H1 (cell line): ENCODE measurements around the gene CYBB. TPM values are rescaled to one million over a fixed set of nuclear protein-coding genes. Genes with fewer than 3 reads are reported as not detected.

Source experiments
- CBX8 ChIP-seq: fragments of 300-800, 300-1000 bp; sonication (generic); IDR thresholded peaks from 2 replicates; pipeline ENCODE4 v1.7.1; 2016; ENCODE audit warnings: low read depth, low read length, borderline replicate concordance
- SIRT6 ChIP-seq: IDR thresholded peaks from one replicate; pipeline ENCODE4 v1.7.1; 2012; ENCODE audit warnings: low read length, inconsistent platforms
- SP1 ChIP-seq: IDR thresholded peaks from 2 replicates; pipeline ENCODE4 v1.6.1; 2011; ENCODE audit warnings: low read depth, low read length
- TEAD4 ChIP-seq: IDR thresholded peaks from 2 replicates; pipeline ENCODE4 v1.6.1; 2012; ENCODE audit warnings: low read depth, low read length, inconsistent platforms, mixed read lengths
- polyA plus RNA-seq, 7 experiments: library from polyadenylated mRNA; depleted of rRNA in 3 of 7; stranded (reverse) in 5 of 7; unstranded in 2 of 7; fragments of >200 nt in 5 of 7; fragments of 200-250 nt in 2 of 7; gene quantifications; 1 replicate in 5 of 7; 2 replicates in 1 of 7; 4 replicates in 1 of 7; pipeline versions ENCODE4 v1.2.1 to v1.2.3, GENCODE V29; 2011 to 2013; ENCODE audit warnings: missing spikeins in 2 of 7, mixed read lengths in 2 of 7
- total RNA-seq: library from RNA; stranded (reverse); fragmentation: NEBNext Ultra II Directional; extraction: Animal tissue kit (Norgen Biotek cat#: 25700); gene quantifications from 2 replicates; pipeline ENCODE4 v1.2.1, GENCODE V29; 2021

CYBB gene
- total and polyA plus RNA-seq, 2 of the 8 experiments (the other 6 are each of a cell fraction or from before 2014, with no cell fraction given) = 0.03 to 0.09 TPM

GRCh38 chrX:37787423-37787869, 7.6 kb downstream of the CYBB start (continued):
- no peak for TF ChIP-seq SIRT6
- no peak for TF ChIP-seq CBX8
- TF ChIP-seq SP1 = no peak
- no peak for TF ChIP-seq TEAD4
